WERI-Rb-1 (cell line): ENCODE measurements around the gene HTR3E.

Experiments
- DNase-seq: peaks from one replicate; pipeline ENCODE4 v3.0.0-alpha.2; 2020
- H3K27ac ChIP-seq: fragments of 250-450 bp; sonication (Bioruptor Pico); 2 replicates; pipeline ENCODE4 v1.5.1; 2020; ENCODE audit warnings: mild to moderate bottlenecking, moderate library complexity
- H3K27me3 ChIP-seq: fragments of 250-450 bp; sonication (Bioruptor Pico); 2 replicates; pipeline ENCODE4 v1.5.1; 2021; ENCODE audit warnings: mild to moderate bottlenecking, low read depth, moderate library complexity; ENCODE audit not compliant: insufficient read depth, severe bottlenecking
- H3K36me3 ChIP-seq: fragments of 250-450 bp; sonication (Bioruptor Pico); 2 replicates; pipeline ENCODE4 v1.5.1; 2020; ENCODE audit warnings: mild to moderate bottlenecking, moderate library complexity
- H3K4me3 ChIP-seq: 2 replicates; pipeline ENCODE4 v1.5.1; 2011; ENCODE audit warnings: low read depth, mild to moderate bottlenecking, control low read depth, low read length
- H3K9me3 ChIP-seq: fragments of 250-450 bp; sonication (Bioruptor Pico); 2 replicates; pipeline ENCODE4 v1.5.1; 2021; ENCODE audit warnings: mild to moderate bottlenecking, moderate library complexity; ENCODE audit not compliant: severe bottlenecking
- CTCF ChIP-seq: IDR thresholded peaks from 2 replicates; pipeline ENCODE4 v1.5.1; 2011; ENCODE audit warnings: low read depth, mild to moderate bottlenecking, control low read depth, inconsistent platforms, low read length

Gene HTR3E

GRCh38 chr3:184096811-184097383 lies at the start of gene HTR3E:
HTR3E (plus strand) TSS chr3:184097064; CDS start chr3:184097530, 466 bp downstream.
- H3K4me3 ChIP-seq, result no peak within 1 kb of the TSS
- peaks cover 10% of the 10 kb centered on the region for H3K9me3 ChIP-seq
- DNase-seq, result no peak
- no peak within 1 kb of the TSS for H3K27ac ChIP-seq
- no peaks in the 10 kb centered on the region for H3K36me3 ChIP-seq
- no peak for TF ChIP-seq CTCF
- no peaks in the 10 kb centered on the region for H3K27me3 ChIP-seq

- no peaks in the 10 kb centered on the region for H3K9me3 ChIP-seq
- no peak overlapping the region for H3K4me3 ChIP-seq
- no peak for DNase-seq
- TF ChIP-seq CTCF, result no peak
- no peaks in the 10 kb centered on the region for H3K36me3 ChIP-seq
- H3K27ac ChIP-seq, result no peak overlapping the region
- H3K27me3 ChIP-seq, result no peaks in the 10 kb centered on the region
Observed at GRCh38 chr3:184050217-184050847, 46.5 kb upstream of the HTR3E start.

- Histone ChIP-seq H3K36me3 (no peaks in the 10 kb centered on the region), H3K27me3 (no peaks in the 10 kb centered on the region), H3K27ac (no peak within 1 kb of the TSS), H3K4me3 (no peak within 1 kb of the TSS), H3K9me3 (no peaks in the 10 kb centered on the region)
- TF ChIP-seq CTCF, result no peak
- DNase-seq, result no peak
Observed at GRCh38 chr3:184052767-184053166, 44.1 kb upstream of the HTR3E start, which contains the start of gene HTR3C. HTR3C (plus strand) TSS chr3:184053047; CDS start chr3:184053081, 34 bp downstream.

GRCh38 chr3:184058029-184058428 lies 38.8 kb upstream of the HTR3E start:
- DNase-seq, result no peak
- Histone ChIP-seq H3K4me3 (no peak overlapping the region), H3K9me3 (no peaks in the 10 kb centered on the region), H3K27ac (no peak overlapping the region), H3K27me3 (no peaks in the 10 kb centered on the region), H3K36me3 (no peaks in the 10 kb centered on the region)
- no peak for TF ChIP-seq CTCF

- H3K27me3 ChIP-seq, result no peaks in the 10 kb centered on the region
- H3K27ac ChIP-seq, result no peak overlapping the region
- no peaks in the 10 kb centered on the region for H3K9me3 ChIP-seq
- no peak for DNase-seq
- no peaks in the 10 kb centered on the region for H3K36me3 ChIP-seq
- TF ChIP-seq CTCF, result no peak
- no peak overlapping the region for H3K4me3 ChIP-seq
Observed at GRCh38 chr3:184059424-184059823, 37.4 kb upstream of the HTR3E start.
